GM12872 (cell line): ENCODE results near the gene CDCP1.

Experiments used
- TF ChIP-seq, protein P1 (sequence below): IDR thresholded peaks from 3 replicates; pipeline ENCODE4 v1.5.1; 2011; ENCODE audit warnings: low read depth, mild to moderate bottlenecking, low read length, moderate library complexity; ENCODE audit not compliant: insufficient read depth

The CDCP1 gene

DNA sequence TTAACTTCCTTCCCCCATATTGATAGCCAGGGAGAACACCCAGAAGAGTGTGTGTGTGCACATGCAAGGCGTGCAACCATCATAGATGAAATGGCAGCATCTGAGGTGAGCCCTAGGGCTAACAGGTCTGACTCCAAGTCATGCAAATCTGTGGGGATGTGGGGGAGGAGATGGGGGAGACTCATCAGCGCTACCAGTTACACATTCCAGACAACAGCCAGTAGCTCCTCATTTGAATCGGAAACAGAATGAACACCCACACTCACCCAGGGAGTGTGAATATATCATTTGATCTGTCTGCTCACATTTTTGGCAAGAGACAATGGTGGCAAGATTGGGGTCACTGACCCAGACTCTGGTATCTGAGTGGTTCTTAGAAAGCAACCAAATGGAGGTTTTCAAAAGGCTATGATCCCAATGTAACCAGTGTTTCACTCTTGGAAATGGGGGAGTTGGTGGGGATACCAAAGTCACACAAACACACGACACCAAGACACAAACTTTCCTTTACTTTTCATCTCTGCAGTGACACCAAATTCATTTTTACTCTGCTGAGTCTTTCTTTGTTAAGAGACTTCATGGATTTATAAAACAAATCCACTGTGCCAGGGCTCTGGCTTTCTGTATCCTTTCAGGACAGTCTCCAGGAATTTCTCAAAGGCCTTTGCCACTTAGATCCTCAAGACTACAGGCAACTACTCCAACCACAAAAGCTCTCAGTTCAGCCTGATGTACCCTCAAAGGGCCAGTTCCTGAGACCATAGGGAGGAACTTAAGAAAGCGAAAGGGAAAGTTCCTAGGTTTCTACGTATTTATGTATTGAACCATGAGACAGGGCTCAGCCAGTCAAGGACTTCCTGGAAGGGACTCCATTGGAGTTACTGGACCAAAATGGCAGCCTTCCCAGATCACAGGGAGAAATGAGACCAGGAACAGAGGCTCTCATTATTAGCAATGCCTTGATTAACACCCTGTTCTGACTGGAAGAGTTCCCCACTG lies 2.2 kb downstream of the CDCP1 start:
- TF ChIP-seq, protein P1, sequence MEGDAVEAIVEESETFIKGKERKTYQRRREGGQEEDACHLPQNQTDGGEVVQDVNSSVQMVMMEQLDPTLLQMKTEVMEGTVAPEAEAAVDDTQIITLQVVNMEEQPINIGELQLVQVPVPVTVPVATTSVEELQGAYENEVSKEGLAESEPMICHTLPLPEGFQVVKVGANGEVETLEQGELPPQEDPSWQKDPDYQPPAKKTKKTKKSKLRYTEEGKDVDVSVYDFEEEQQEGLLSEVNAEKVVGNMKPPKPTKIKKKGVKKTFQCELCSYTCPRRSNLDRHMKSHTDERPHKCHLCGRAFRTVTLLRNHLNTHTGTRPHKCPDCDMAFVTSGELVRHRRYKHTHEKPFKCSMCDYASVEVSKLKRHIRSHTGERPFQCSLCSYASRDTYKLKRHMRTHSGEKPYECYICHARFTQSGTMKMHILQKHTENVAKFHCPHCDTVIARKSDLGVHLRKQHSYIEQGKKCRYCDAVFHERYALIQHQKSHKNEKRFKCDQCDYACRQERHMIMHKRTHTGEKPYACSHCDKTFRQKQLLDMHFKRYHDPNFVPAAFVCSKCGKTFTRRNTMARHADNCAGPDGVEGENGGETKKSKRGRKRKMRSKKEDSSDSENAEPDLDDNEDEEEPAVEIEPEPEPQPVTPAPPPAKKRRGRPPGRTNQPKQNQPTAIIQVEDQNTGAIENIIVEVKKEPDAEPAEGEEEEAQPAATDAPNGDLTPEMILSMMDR = no peak

DNA sequence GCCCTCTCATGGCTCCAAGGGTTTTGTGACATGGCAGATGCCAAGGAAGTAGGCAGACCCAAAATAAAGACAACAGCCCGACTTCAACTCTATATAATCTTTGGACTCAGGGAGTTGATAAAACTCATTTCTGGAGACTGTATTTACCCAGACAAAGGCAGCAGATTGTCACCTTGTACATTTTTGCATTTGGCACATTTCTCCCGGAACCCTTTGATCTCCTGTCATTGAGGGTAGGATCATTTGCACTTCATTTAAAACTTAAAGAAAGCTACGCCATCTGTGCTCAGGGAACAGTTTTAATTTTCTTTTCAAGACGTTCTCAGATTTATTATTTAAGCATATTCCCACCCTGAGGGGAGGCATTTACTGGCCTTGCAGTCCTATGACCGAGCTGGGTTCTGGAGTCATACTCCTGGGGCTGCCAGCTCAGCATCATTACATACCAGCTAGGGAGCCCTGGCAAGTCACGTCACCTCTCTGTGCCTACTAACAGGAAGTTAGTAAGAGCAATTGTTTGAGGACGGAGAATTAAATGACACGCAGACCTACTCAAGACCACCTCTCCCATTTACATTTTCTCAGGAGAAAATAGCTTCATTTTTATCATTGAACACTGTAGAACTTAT lies 5.9 kb downstream of the CDCP1 start:
- TF ChIP-seq, protein P1 = no peak

DNA sequence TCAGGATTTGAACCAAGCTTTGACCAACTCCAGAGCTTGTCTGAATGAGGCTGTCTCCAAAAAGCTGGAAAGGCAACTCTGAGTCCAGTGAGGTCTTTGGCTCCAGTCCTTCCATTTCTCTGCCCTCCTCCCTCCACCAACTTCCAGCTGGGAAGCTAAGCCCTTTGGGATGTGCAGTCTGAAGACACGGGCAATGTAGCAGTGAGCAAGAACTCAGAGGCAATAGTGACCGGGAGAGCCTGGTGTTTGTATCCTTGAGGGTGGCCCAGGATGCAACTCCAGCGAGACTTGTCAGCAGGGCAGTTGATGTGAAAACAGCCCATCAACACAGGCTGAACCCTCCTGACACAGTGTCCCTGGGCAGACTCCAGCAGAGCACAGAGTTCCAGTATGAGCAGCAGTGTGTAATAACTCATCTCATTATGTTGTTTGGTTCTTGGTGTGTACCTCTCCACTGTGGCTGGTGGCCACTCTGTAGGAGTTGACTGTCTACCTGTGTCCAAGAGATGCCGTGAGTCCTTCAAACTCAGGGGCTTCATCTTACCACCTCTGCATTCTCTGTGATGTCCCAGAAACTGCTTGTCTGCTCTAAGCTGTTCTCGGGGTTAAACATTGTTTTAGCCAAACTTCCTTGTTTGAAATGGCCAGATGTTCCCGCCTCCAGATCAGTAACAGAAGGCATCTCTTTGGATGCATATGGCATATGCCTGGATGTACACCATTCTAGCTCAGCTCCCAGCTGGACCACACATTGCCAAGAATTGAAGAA lies 6.6 kb downstream of the CDCP1 start:
- TF ChIP-seq, protein P1 = no peak

DNA sequence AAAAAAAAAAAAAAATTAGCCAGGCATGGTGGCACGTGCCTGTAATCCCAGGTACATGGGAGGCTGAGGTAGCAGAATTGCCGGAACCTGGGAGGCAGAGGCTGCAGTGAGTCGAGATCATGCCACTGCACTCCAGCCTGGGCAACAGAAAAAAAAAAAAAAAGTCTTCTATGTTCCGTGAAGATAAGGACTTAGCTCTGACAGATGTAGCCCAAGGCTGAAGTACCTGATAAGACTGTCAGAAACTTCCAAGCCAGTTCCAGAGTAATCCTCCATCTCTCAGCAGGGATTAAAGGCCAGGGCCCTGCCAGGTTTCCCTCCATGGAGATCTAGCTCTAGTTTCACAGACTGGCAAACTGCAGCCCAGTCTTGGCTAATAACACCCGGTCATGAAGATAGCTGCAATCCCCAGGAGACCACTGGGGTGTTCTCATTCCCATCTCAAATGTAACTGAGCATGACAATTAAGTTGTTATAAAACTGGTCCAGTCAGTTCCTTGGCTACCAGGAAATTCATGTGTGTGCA lies 8.5 kb downstream of the CDCP1 start:
- TF ChIP-seq, protein P1 = no peak

DNA sequence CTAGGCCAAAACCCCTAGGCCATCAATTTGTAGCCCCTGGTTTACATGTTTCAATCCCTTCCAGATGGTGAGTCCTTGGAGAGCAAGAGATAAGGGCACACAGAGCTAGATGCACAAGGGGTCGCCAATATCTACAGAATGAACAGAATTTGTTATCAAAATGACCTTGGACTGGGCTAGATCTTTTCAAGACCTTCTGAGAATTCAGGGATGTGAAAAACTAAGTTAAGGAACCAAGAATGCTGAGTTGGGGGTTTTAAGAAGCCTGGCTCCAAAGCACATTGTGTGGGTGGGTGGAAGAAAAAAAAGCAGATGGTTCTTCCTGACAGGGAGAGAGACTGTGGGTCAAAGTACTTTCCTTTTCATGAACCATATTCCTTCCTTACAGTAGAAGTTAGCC lies 10.2 kb downstream of the CDCP1 start:
- TF ChIP-seq, protein P1 = no peak

DNA sequence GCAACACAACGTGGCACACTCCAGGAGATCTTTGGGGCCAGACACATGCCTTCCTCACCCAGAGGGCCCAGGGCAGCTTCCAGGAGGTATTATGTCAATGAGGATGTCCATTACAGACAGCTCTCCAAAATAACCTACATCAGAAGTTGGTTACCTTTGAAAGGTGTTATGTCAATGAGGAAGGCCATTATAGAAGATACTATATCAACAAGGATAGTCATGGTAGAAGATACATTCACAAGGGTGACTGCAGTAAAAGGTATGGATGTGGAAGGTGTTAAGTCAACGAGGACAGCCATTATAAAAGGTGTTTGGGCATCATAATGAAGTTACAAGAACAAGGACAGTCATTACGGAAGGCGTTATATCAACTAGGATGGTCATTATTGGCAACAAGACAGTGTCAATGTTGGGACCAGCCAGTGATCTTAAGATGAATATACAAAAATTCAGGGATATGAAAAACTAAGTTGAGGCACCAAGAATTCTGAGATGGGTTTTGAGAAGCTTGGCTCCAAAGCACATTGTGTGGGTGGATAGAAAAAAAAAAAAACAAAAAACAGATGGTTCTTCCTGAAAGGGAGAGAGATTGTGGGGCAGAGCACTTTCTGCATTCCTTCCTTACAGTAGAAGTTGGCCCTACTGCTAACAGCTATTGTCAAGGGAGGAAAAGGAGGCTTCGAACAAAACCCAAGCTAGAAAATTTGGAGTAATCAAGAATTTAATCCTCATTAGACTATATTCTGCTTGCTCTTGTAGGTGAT lies 11.2 kb downstream of the CDCP1 start:
- TF ChIP-seq, protein P1 = no peak
